ENCODE measurements around the gene KLHL5.

Gene KLHL5

DNA sequence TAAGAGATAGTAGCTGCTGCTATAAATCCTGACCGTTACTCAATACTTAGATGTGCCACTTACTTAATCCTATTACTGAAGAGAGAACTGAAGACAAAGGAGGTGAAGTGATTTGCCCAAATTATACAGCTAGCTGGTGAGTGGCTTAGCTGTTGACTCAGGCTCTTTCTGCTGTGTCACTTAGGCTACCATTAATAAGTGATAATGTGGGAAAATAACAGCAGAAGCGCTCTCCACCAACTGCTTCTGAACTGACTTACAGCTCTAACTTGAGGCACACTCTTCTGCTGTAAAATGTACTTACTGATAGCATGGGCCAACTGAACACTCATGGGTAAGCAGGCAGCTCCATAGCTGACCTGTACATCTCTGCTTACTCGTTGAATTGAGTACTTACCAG is 7.5 kb upstream of the KLHL5 start:
- H3K4me1 ChIP-seq: no peaks in the 10 kb centered on the region
- no peaks in the 10 kb centered on the region for H3K9me3 ChIP-seq
- no peak overlapping the region for H3K4me3 ChIP-seq (ENCODE audit: low read depth, low read length)
- TF ChIP-seq, protein P1, sequence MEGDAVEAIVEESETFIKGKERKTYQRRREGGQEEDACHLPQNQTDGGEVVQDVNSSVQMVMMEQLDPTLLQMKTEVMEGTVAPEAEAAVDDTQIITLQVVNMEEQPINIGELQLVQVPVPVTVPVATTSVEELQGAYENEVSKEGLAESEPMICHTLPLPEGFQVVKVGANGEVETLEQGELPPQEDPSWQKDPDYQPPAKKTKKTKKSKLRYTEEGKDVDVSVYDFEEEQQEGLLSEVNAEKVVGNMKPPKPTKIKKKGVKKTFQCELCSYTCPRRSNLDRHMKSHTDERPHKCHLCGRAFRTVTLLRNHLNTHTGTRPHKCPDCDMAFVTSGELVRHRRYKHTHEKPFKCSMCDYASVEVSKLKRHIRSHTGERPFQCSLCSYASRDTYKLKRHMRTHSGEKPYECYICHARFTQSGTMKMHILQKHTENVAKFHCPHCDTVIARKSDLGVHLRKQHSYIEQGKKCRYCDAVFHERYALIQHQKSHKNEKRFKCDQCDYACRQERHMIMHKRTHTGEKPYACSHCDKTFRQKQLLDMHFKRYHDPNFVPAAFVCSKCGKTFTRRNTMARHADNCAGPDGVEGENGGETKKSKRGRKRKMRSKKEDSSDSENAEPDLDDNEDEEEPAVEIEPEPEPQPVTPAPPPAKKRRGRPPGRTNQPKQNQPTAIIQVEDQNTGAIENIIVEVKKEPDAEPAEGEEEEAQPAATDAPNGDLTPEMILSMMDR (IDR thresholded peaks at IDR 0.05; ENCODE audit: low read depth, low read length): no peak
- H3K27me3 ChIP-seq: no peaks in the 10 kb centered on the region
- no peak for DNase-seq
- no peaks in the 10 kb centered on the region for H3K36me3 ChIP-seq

- TF ChIP-seq, protein P1 (IDR thresholded peaks at IDR 0.05; ENCODE audit: low read depth, low read length): no peak
- no peak for DNase-seq
- no peaks in the 10 kb centered on the region for H3K4me1 ChIP-seq
- no peaks in the 10 kb centered on the region for H3K27me3 ChIP-seq
- H3K4me3 ChIP-seq (ENCODE audit: low read depth, low read length): no peak overlapping the region
- H3K36me3 ChIP-seq: no peaks in the 10 kb centered on the region
- no peaks in the 10 kb centered on the region for H3K9me3 ChIP-seq
These were observed 6.0 kb upstream of the KLHL5 start for GRCh38 chr4:39056023-39056422.

- Histone ChIP-seq H3K4me3 (ENCODE audit: low read depth, low read length) (no peak overlapping the region), H3K4me1 (peaks cover 4% of the 10 kb centered on the region; the same call in 1 of the 2 replicates), H3K9me3 (no peaks in the 10 kb centered on the region), H3K27me3 (no peaks in the 10 kb centered on the region), H3K36me3 (no peaks in the 10 kb centered on the region)
- TF ChIP-seq, protein P1 (IDR thresholded peaks at IDR 0.05; ENCODE audit: low read depth, low read length): peak; percentile 42
- no peak for DNase-seq
These were observed 575 bp upstream of the KLHL5 start for GRCh38 chr4:39061457-39061856.

DNA sequence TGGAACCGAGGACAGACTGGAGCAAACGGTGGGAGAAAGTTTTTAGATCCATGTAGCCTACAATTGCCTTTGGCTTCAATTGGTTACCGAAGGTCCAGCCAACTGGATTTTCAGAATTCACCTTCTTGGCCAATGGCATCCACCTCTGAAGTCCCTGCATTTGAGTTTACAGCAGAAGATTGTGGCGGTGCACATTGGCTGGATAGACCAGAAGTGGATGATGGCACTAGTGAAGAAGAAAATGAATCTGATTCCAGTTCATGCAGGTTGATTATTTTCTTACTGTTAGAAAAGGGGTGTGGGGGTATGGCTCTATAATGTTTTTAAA is 702 bp downstream of the KLHL5 start:
- Histone ChIP-seq H3K4me1 (peaks cover 4% of the 10 kb centered on the region; the same call in 1 of the 2 replicates), H3K4me3 (ENCODE audit: low read depth, low read length) (peak overlapping the region; percentile 60), H3K9me3 (no peaks in the 10 kb centered on the region), H3K36me3 (no peaks in the 10 kb centered on the region), H3K27me3 (no peaks in the 10 kb centered on the region)
- TF ChIP-seq, protein P1 (IDR thresholded peaks at IDR 0.05; ENCODE audit: low read depth, low read length): no peak
- DNase-seq: no peak

DNA sequence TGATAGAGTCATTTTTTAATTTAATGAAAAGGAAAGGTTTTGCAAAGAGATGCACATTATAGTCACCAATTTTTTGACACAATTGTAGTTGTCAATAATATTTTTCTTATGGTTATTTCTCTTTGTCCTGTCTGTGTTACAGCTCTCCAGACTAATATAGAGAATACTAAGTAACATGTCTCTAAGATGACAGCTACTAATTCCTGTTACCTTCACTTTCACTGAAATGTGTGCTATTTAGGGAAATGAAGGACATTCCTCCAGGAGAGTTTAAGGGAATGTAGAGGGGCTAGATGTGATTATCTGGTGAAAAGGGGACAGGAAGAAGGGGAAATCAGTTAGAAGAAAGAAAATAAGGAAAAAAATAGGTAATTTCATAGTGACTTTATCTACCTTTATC is 1.4 kb downstream of the KLHL5 start:
- no peaks in the 10 kb centered on the region for H3K9me3 ChIP-seq
- no peak overlapping the region for H3K4me3 ChIP-seq (ENCODE audit: low read depth, low read length)
- no peaks in the 10 kb centered on the region for H3K36me3 ChIP-seq
- peaks cover 4% of the 10 kb centered on the region; the same call in 1 of the 2 replicates for H3K4me1 ChIP-seq
- DNase-seq: no peak
- H3K27me3 ChIP-seq: no peaks in the 10 kb centered on the region
- TF ChIP-seq, protein P1 (IDR thresholded peaks at IDR 0.05; ENCODE audit: low read depth, low read length): no peak

GRCh38 chr4:39066371-39066770 is 4.3 kb downstream of the KLHL5 start:
- DNase-seq: no peak
- Histone ChIP-seq H3K4me1 (peaks cover 4% of the 10 kb centered on the region; the same call in 1 of the 2 replicates), H3K9me3 (no peaks in the 10 kb centered on the region), H3K36me3 (no peaks in the 10 kb centered on the region), H3K27me3 (no peaks in the 10 kb centered on the region), H3K4me3 (ENCODE audit: low read depth, low read length) (no peak overlapping the region)
- TF ChIP-seq, protein P1 (IDR thresholded peaks at IDR 0.05; ENCODE audit: low read depth, low read length): no peak
